H9 (cell line): ENCODE results near the gene TSSC4. TPM values are rescaled to one million over a fixed set of nuclear protein-coding genes. Genes with fewer than 3 reads are reported as not detected.

Source experiments
- DNase-seq: peaks from one replicate; pipeline ENCODE4 v3.0.0-alpha.2; 2017
- H2AFZ ChIP-seq: one replicate; pipeline ENCODE4 v1.6.1; 2013; ENCODE audit warnings: mild to moderate bottlenecking, low read length, control low read depth, moderate library complexity
- H2AK5ac ChIP-seq: 2 replicates; pipeline ENCODE4 v1.6.1; 2013; ENCODE audit warnings: low read length, control low read depth, mixed read lengths; ENCODE audit not compliant: insufficient read length
- H2BK120ac ChIP-seq: one replicate; pipeline ENCODE4 v1.6.1; 2013; ENCODE audit warnings: low read depth, mild to moderate bottlenecking, low read length, control low read depth, inconsistent platforms; ENCODE audit not compliant: poor library complexity, severe bottlenecking
- H2BK12ac ChIP-seq: 2 replicates; pipeline ENCODE4 v1.6.1; 2013; ENCODE audit warnings: low read length, control low read depth, mixed read lengths, low read depth; ENCODE audit not compliant: insufficient read length
- H2BK15ac ChIP-seq: 2 replicates; pipeline ENCODE4 v1.6.1; 2013; ENCODE audit warnings: low read depth, low read length, control low read depth
- H2BK20ac ChIP-seq: one replicate; pipeline ENCODE4 v1.6.1; 2013; ENCODE audit warnings: low read depth, mild to moderate bottlenecking, low read length, control low read depth, inconsistent platforms; ENCODE audit not compliant: poor library complexity, severe bottlenecking
- H2BK5ac ChIP-seq: 2 replicates; pipeline ENCODE4 v1.6.1; 2013; ENCODE audit warnings: low read length, control low read depth, mixed read lengths; ENCODE audit not compliant: insufficient read length
- H3K14ac ChIP-seq: 2 replicates; pipeline ENCODE4 v1.6.1; 2013; ENCODE audit warnings: low read length, control low read depth; ENCODE audit not compliant: insufficient read depth
- H3K18ac ChIP-seq: 2 replicates; pipeline ENCODE4 v1.6.1; 2013; ENCODE audit warnings: low read depth, mild to moderate bottlenecking, mixed read lengths, low read length, control low read depth; ENCODE audit not compliant: insufficient read length
- H3K23ac ChIP-seq: 2 replicates; pipeline ENCODE4 v1.6.1; 2013; ENCODE audit warnings: low read length, control low read depth, mixed read lengths, low read depth; ENCODE audit not compliant: insufficient read length
- H3K23me2 ChIP-seq: 2 replicates; pipeline ENCODE4 v1.6.1; 2013; ENCODE audit warnings: low read depth, mild to moderate bottlenecking, mixed read lengths, low read length, control low read depth; ENCODE audit not compliant: insufficient read length, poor library complexity, severe bottlenecking
- H3K27ac ChIP-seq: 2 replicates; pipeline ENCODE4 v1.5.1; 2013; ENCODE audit warnings: low read length, control low read depth, mixed read lengths, low read depth; ENCODE audit not compliant: insufficient read length
- H3K27me3 ChIP-seq: 2 replicates; pipeline ENCODE4 v1.6.1; 2013; ENCODE audit warnings: low read length, control low read depth, inconsistent platforms; ENCODE audit not compliant: insufficient read depth
- H3K4ac ChIP-seq: 2 replicates; pipeline ENCODE4 v1.6.1; 2013; ENCODE audit warnings: low read depth, mild to moderate bottlenecking, control low read depth, inconsistent platforms, low read length, moderate library complexity
- H3K4me1 ChIP-seq: 2 replicates; pipeline ENCODE4 v1.6.1; 2013; ENCODE audit warnings: low read length, control low read depth, inconsistent platforms; ENCODE audit not compliant: insufficient read depth
- H3K4me2 ChIP-seq: 2 replicates; pipeline ENCODE4 v1.6.1; 2013; ENCODE audit warnings: low read length, control low read depth, mixed read lengths; ENCODE audit not compliant: insufficient read length, insufficient read depth
- H3K56ac ChIP-seq: 2 replicates; pipeline ENCODE4 v1.6.1; 2013; ENCODE audit warnings: low read depth, mild to moderate bottlenecking, mixed read lengths, low read length, control low read depth; ENCODE audit not compliant: insufficient read length
- H3K79me1 ChIP-seq: 2 replicates; pipeline ENCODE4 v1.6.1; 2013; ENCODE audit warnings: low read depth, mild to moderate bottlenecking, moderate library complexity, low read length, control low read depth, inconsistent platforms; ENCODE audit not compliant: insufficient read depth, poor library complexity, severe bottlenecking
- H3K79me2 ChIP-seq: 2 replicates; pipeline ENCODE4 v1.6.1; 2013; ENCODE audit warnings: low read length, control low read depth, inconsistent platforms; ENCODE audit not compliant: insufficient read depth
- H3K9ac ChIP-seq: 2 replicates; pipeline ENCODE4 v1.6.1; 2013; ENCODE audit warnings: low read length, control low read depth, mixed read lengths; ENCODE audit not compliant: insufficient read length; ENCODE audit errors: extremely low read depth
- H3K9me3 ChIP-seq: one replicate; pipeline ENCODE4 v1.6.1; 2013; ENCODE audit warnings: low read depth, low read length, inconsistent platforms; ENCODE audit not compliant: control insufficient read depth
- H3T11ph ChIP-seq: one replicate; pipeline ENCODE4 v1.6.1; 2013; ENCODE audit warnings: mild to moderate bottlenecking, low read length, control low read depth, inconsistent platforms
- H4K20me1 ChIP-seq: one replicate; pipeline ENCODE4 v1.6.1; 2013; ENCODE audit not compliant: control insufficient read depth, insufficient read length, insufficient read depth
- H4K5ac ChIP-seq: 2 replicates; pipeline ENCODE4 v1.6.1; 2013; ENCODE audit warnings: low read depth, mild to moderate bottlenecking, mixed read lengths, low read length, control low read depth; ENCODE audit not compliant: insufficient read length
- H4K8ac ChIP-seq: replicated peaks from 2 replicates; pipeline ENCODE4 v1.6.1; 2013; ENCODE audit warnings: low read length, control low read depth, mixed read lengths, low read depth; ENCODE audit not compliant: insufficient read length
- H4K91ac ChIP-seq: 2 replicates; pipeline ENCODE4 v1.6.1; 2013; ENCODE audit warnings: low read depth, mild to moderate bottlenecking, moderate library complexity, mixed read lengths, low read length, control low read depth; ENCODE audit not compliant: insufficient read length
- H3K27ac Mint-ChIP-seq, 3 experiments: 2 replicates in 2 of 3; 3 replicates in 1 of 3; pipeline ENCODE4 v1.8.0; 2020 to 2021; ENCODE audit warnings: mixed read lengths in 3 of 3, mild to moderate bottlenecking in 1 of 3, moderate library complexity in 1 of 3
- H3K27me3 Mint-ChIP-seq: 2 replicates; pipeline ENCODE4 v1.8.0; 2021; ENCODE audit warnings: low read depth, mild to moderate bottlenecking, moderate library complexity, mixed read lengths
- H3K36me3 Mint-ChIP-seq, 3 experiments: 2 replicates in 2 of 3; 3 replicates in 1 of 3; pipeline ENCODE4 v1.8.0; 2020 to 2021; ENCODE audit warnings: low read depth in 3 of 3, mixed read lengths in 3 of 3; ENCODE audit not compliant: insufficient read depth in 1 of 3
- H3K4me1 Mint-ChIP-seq, 2 experiments: 2 replicates each; pipeline ENCODE4 v1.8.0; 2020; ENCODE audit warnings: mixed read lengths in 2 of 2
- H3K4me3 Mint-ChIP-seq, 2 experiments: 2 replicates in 1 of 2; 3 replicates in 1 of 2; pipeline ENCODE4 v1.8.0; 2020 to 2021; ENCODE audit warnings: mild to moderate bottlenecking in 2 of 2, mixed read lengths in 2 of 2, moderate library complexity in 1 of 2
- H3K9me3 Mint-ChIP-seq, 2 experiments: 2 replicates in 1 of 2; 3 replicates in 1 of 2; pipeline ENCODE4 v1.8.0; 2020; ENCODE audit warnings: mild to moderate bottlenecking in 2 of 2, mixed read lengths in 2 of 2, moderate library complexity in 1 of 2
- WGBS: extraction: QIAGEN DNeasy Blood & Tissue Kit; methylation state at CpG from one replicate; pipeline ENCODE4 v1.1.7; 2013; ENCODE audit warnings: missing lambda C conversion rate, low lambda C conversion rate, mixed read lengths; ENCODE audit not compliant: insufficient read length; ENCODE audit errors: extremely low coverage; 5-methylcytosine and 5-hydroxymethylcytosine counted together
- total RNA-seq: library from RNA; stranded (reverse); gene quantifications from 2 replicates; pipeline ENCODE4 v1.2.1, GENCODE V29; 2021
- TF ChIP-seq, protein P1 (sequence below): fragments of 200-600 bp; sonication (generic); conservative IDR thresholded peaks from 3 replicates; pipeline ENCODE4 v1.8.0; 2021; ENCODE audit warnings: antibody characterized with exemption, mild to moderate bottlenecking

TSSC4 gene
- total RNA-seq, 1 experiment from 2014 or later = 51.0 TPM

GRCh38 chr11:2410616-2411015 lies 10.1 kb downstream of the TSSC4 start:
- Histone ChIP-seq H3K27me3 (no peaks in the 10 kb centered on the region), H2BK12ac (no peak overlapping the region), H3K9ac (no peak overlapping the region), H2AFZ (no peak overlapping the region), H3K27ac (no peak overlapping the region), H3K79me2 (no peaks in the 10 kb centered on the region), H4K8ac (no peak overlapping the region), H3K56ac (no peak overlapping the region), H3K18ac (no peak overlapping the region), H4K91ac (no peak overlapping the region), H3T11ph (no peak overlapping the region), H4K5ac (no peak overlapping the region), H3K14ac (no peak overlapping the region), H2BK15ac (no peak overlapping the region), H3K79me1 (no peaks in the 10 kb centered on the region), H2BK120ac (no peak overlapping the region), H3K23ac (no peak overlapping the region), H2BK5ac (no peak overlapping the region), H3K9me3 (no peaks in the 10 kb centered on the region), H4K20me1 (no peaks in the 10 kb centered on the region), H3K4me1 (no peaks in the 10 kb centered on the region), H2BK20ac (no peak overlapping the region), H3K4ac (no peak overlapping the region), H3K4me2 (no peak overlapping the region), H3K23me2 (no peaks in the 10 kb centered on the region), H2AK5ac (no peak overlapping the region)
- peaks cover 9% of the 10 kb centered on the region for H3K27me3 Mint-ChIP-seq
- H3K36me3 Mint-ChIP-seq = no peaks in the 10 kb centered on the region
- DNase-seq = no peak
- H3K4me1 Mint-ChIP-seq = no peaks in the 10 kb centered on the region
- H3K9me3 Mint-ChIP-seq = no peaks in the 10 kb centered on the region; a peak in 1 of 5 replicates
- TF ChIP-seq, protein P1, sequence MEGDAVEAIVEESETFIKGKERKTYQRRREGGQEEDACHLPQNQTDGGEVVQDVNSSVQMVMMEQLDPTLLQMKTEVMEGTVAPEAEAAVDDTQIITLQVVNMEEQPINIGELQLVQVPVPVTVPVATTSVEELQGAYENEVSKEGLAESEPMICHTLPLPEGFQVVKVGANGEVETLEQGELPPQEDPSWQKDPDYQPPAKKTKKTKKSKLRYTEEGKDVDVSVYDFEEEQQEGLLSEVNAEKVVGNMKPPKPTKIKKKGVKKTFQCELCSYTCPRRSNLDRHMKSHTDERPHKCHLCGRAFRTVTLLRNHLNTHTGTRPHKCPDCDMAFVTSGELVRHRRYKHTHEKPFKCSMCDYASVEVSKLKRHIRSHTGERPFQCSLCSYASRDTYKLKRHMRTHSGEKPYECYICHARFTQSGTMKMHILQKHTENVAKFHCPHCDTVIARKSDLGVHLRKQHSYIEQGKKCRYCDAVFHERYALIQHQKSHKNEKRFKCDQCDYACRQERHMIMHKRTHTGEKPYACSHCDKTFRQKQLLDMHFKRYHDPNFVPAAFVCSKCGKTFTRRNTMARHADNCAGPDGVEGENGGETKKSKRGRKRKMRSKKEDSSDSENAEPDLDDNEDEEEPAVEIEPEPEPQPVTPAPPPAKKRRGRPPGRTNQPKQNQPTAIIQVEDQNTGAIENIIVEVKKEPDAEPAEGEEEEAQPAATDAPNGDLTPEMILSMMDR = no peak
- no peak overlapping the region for H3K4me3 Mint-ChIP-seq
- no CpG with 5 or more reads among the region's 9 CpGs for WGBS
- no peak overlapping the region for H3K27ac Mint-ChIP-seq
